ENCODE data around the gene PHPT1. TPM values are rescaled to one million over a fixed set of nuclear protein-coding genes. Genes with fewer than 3 reads are reported as not detected.

PHPT1 gene
- total and polyA plus RNA-seq, 2 experiments from 2014 or later, result 86.2 to 437 TPM

GRCh38 chr9:136804509-136805206, 44.6 kb upstream of the PHPT1 start:
- no peak for ATAC-seq
- Histone ChIP-seq H3K4me3 (no peak overlapping the region), H3K27ac (ENCODE audit: low read depth) (no peak overlapping the region), H3K4me2 (no peak overlapping the region), H3K27me3 (ENCODE audit: insufficient read depth) (no peaks in the 10 kb centered on the region), H4K20me1 (replicated peaks; ENCODE audit: insufficient read depth) (peaks cover 6% of the 10 kb centered on the region; the same call in 1 of the 2 replicates), H3K36me3 (ENCODE audit: insufficient read depth) (no peaks in the 10 kb centered on the region), H3K79me2 (replicated peaks; ENCODE audit: insufficient read depth) (peaks cover 13% of the 10 kb centered on the region), H3K9me2 (ENCODE audit: insufficient read depth) (no peaks in the 10 kb centered on the region), H3K4me1 (ENCODE audit: insufficient read depth) (peaks cover 16% of the 10 kb centered on the region), H3F3A (replicated peaks; ENCODE audit: low read depth) (peaks cover 11% of the 10 kb centered on the region; the same call in 1 of the 2 replicates), H2AFZ (no peak overlapping the region)
- no peaks in the 10 kb centered on the region; the same call in 2 of the 3 replicates for H3K9me3 Mint-ChIP-seq
- H3K36me3 Mint-ChIP-seq (ENCODE audit: low read depth), result peaks cover 11% of the 10 kb centered on the region; the same call in 2 of the 3 replicates
- peaks cover 18% of the 10 kb centered on the region; the same call in 2 of the 3 replicates for H3K4me1 Mint-ChIP-seq
- H3K27me3 Mint-ChIP-seq (ENCODE audit: insufficient read depth, low read depth, poor library complexity), result peaks cover 32% of the 10 kb centered on the region
- no peak overlapping the region for H3K4me3 Mint-ChIP-seq
- H3K27ac Mint-ChIP-seq, result no peak overlapping the region
- TF ChIP-seq, protein P1, sequence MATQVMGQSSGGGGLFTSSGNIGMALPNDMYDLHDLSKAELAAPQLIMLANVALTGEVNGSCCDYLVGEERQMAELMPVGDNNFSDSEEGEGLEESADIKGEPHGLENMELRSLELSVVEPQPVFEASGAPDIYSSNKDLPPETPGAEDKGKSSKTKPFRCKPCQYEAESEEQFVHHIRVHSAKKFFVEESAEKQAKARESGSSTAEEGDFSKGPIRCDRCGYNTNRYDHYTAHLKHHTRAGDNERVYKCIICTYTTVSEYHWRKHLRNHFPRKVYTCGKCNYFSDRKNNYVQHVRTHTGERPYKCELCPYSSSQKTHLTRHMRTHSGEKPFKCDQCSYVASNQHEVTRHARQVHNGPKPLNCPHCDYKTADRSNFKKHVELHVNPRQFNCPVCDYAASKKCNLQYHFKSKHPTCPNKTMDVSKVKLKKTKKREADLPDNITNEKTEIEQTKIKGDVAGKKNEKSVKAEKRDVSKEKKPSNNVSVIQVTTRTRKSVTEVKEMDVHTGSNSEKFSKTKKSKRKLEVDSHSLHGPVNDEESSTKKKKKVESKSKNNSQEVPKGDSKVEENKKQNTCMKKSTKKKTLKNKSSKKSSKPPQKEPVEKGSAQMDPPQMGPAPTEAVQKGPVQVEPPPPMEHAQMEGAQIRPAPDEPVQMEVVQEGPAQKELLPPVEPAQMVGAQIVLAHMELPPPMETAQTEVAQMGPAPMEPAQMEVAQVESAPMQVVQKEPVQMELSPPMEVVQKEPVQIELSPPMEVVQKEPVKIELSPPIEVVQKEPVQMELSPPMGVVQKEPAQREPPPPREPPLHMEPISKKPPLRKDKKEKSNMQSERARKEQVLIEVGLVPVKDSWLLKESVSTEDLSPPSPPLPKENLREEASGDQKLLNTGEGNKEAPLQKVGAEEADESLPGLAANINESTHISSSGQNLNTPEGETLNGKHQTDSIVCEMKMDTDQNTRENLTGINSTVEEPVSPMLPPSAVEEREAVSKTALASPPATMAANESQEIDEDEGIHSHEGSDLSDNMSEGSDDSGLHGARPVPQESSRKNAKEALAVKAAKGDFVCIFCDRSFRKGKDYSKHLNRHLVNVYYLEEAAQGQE (IDR thresholded peaks at IDR 0.05; ENCODE audit: unreplicated experiment), result no peak
- no peak for TF ChIP-seq CREB1 (CRISPR knock-in tag; IDR thresholded peaks at IDR 0.05; ENCODE audit: low read depth)
- TF ChIP-seq EZH2 (IDR thresholded peaks at IDR 0.05; ENCODE audit: low read depth, unreplicated experiment), result no peak
- TF ChIP-seq, protein P2, sequence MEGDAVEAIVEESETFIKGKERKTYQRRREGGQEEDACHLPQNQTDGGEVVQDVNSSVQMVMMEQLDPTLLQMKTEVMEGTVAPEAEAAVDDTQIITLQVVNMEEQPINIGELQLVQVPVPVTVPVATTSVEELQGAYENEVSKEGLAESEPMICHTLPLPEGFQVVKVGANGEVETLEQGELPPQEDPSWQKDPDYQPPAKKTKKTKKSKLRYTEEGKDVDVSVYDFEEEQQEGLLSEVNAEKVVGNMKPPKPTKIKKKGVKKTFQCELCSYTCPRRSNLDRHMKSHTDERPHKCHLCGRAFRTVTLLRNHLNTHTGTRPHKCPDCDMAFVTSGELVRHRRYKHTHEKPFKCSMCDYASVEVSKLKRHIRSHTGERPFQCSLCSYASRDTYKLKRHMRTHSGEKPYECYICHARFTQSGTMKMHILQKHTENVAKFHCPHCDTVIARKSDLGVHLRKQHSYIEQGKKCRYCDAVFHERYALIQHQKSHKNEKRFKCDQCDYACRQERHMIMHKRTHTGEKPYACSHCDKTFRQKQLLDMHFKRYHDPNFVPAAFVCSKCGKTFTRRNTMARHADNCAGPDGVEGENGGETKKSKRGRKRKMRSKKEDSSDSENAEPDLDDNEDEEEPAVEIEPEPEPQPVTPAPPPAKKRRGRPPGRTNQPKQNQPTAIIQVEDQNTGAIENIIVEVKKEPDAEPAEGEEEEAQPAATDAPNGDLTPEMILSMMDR (conservative IDR thresholded peaks at IDR 0.05; ENCODE audit: low read depth in 2 of 2), result no peak
- no peak for TF ChIP-seq JUNB (IDR thresholded peaks at IDR 0.05; ENCODE audit: unreplicated experiment)
- no peak for TF ChIP-seq ETS1 (IDR thresholded peaks at IDR 0.05)
- TF ChIP-seq EZH2phosphoT487 (IDR thresholded peaks at IDR 0.05; ENCODE audit: unreplicated experiment), result no peak
- no peak for TF ChIP-seq STAT1 (IDR thresholded peaks at IDR 0.05; ENCODE audit: unreplicated experiment)
- no peak for TF ChIP-seq ZNF114 (CRISPR knock-in tag; IDR thresholded peaks at IDR 0.05)
- TF ChIP-seq ZNF331 (CRISPR knock-in tag; IDR thresholded peaks at IDR 0.05; ENCODE audit: low read depth), result no peak
- no peak for TF ChIP-seq NANOG (IDR thresholded peaks at IDR 0.05; ENCODE audit: borderline replicate concordance)
- TF ChIP-seq, protein P3, sequence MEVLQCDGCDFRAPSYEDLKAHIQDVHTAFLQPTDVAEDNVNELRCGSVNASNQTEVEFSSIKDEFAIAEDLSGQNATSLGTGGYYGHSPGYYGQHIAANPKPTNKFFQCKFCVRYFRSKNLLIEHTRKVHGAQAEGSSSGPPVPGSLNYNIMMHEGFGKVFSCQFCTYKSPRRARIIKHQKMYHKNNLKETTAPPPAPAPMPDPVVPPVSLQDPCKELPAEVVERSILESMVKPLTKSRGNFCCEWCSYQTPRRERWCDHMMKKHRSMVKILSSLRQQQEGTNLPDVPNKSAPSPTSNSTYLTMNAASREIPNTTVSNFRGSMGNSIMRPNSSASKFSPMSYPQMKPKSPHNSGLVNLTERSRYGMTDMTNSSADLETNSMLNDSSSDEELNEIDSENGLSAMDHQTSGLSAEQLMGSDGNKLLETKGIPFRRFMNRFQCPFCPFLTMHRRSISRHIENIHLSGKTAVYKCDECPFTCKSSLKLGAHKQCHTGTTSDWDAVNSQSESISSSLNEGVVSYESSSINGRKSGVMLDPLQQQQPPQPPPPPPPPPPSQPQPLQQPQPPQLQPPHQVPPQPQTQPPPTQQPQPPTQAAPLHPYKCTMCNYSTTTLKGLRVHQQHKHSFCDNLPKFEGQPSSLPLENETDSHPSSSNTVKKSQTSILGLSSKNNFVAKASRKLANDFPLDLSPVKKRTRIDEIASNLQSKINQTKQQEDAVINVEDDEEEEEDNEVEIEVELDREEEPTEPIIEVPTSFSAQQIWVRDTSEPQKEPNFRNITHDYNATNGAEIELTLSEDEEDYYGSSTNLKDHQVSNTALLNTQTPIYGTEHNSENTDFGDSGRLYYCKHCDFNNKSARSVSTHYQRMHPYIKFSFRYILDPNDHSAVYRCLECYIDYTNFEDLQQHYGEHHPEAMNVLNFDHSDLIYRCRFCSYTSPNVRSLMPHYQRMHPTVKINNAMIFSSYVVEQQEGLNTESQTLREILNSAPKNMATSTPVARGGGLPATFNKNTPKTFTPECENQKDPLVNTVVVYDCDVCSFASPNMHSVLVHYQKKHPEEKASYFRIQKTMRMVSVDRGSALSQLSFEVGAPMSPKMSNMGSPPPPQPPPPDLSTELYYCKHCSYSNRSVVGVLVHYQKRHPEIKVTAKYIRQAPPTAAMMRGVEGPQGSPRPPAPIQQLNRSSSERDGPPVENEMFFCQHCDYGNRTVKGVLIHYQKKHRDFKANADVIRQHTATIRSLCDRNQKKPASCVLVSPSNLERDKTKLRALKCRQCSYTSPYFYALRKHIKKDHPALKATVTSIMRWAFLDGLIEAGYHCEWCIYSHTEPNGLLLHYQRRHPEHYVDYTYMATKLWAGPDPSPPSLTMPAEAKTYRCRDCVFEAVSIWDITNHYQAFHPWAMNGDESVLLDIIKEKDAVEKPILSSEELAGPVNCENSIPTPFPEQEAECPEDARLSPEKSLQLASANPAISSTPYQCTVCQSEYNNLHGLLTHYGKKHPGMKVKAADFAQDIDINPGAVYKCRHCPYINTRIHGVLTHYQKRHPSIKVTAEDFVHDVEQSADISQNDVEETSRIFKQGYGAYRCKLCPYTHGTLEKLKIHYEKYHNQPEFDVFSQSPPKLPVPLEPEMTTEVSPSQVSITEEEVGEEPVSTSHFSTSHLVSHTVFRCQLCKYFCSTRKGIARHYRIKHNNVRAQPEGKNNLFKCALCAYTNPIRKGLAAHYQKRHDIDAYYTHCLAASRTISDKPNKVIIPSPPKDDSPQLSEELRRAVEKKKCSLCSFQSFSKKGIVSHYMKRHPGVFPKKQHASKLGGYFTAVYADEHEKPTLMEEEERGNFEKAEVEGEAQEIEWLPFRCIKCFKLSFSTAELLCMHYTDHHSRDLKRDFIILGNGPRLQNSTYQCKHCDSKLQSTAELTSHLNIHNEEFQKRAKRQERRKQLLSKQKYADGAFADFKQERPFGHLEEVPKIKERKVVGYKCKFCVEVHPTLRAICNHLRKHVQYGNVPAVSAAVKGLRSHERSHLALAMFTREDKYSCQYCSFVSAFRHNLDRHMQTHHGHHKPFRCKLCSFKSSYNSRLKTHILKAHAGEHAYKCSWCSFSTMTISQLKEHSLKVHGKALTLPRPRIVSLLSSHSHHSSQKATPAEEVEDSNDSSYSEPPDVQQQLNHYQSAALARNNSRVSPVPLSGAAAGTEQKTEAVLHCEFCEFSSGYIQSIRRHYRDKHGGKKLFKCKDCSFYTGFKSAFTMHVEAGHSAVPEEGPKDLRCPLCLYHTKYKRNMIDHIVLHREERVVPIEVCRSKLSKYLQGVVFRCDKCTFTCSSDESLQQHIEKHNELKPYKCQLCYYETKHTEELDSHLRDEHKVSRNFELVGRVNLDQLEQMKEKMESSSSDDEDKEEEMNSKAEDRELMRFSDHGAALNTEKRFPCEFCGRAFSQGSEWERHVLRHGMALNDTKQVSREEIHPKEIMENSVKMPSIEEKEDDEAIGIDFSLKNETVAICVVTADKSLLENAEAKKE (CRISPR knock-in tag; IDR thresholded peaks at IDR 0.05), result no peak
- TF ChIP-seq POLR2AphosphoS5 (IDR thresholded peaks at IDR 0.05; ENCODE audit: low read depth), result no peak
- DNase-seq (ENCODE audit: low spot score), result no peak

Data from GM23338 (cell line).